HuH-7 (cell line): ENCODE measurements around the gene AIRE.
A peak's percentile ranks its signal among the peaks of the same experiment; 100 is the strongest.

Experiments used
- DNase-seq: peaks from one replicate; pipeline ENCODE4 v3.0.0; 2011; ENCODE audit warnings: low spot score

AIRE gene

GRCh38 chr21:44325386-44326271 lies 40.0 kb downstream of the AIRE start:
- DNase-seq = no peak

GRCh38 chr21:44326272-44326647 lies 40.6 kb downstream of the AIRE start:
- DNase-seq = no peak

GRCh38 chr21:44326716-44327602 lies 41.3 kb downstream of the AIRE start:
- no peak for DNase-seq

- no peak for DNase-seq
Measured at GRCh38 chr21:44327603-44327974, 41.9 kb downstream of the AIRE start.

GRCh38 chr21:44328242-44328895 lies 42.7 kb downstream of the AIRE start:
- DNase-seq = no peak

- DNase-seq = no peak
Measured at GRCh38 chr21:44329086-44329889, 43.6 kb downstream of the AIRE start.

- no peak for DNase-seq
Measured at GRCh38 chr21:44329971-44330681, 44.5 kb downstream of the AIRE start.

GRCh38 chr21:44330698-44331097 lies 45.0 kb downstream of the AIRE start:
- DNase-seq = no peak

GRCh38 chr21:44331209-44331608 lies 45.5 kb downstream of the AIRE start:
- DNase-seq = no peak

- no peak for DNase-seq
Measured at GRCh38 chr21:44331650-44332307, 46.1 kb downstream of the AIRE start.

- no peak for DNase-seq
Measured at GRCh38 chr21:44332383-44332782, 46.7 kb downstream of the AIRE start.

- DNase-seq = no peak
Measured at GRCh38 chr21:44332965-44333364, 47.3 kb downstream of the AIRE start.

GRCh38 chr21:44333509-44334328 lies 48.0 kb downstream of the AIRE start:
- DNase-seq = no peak

GRCh38 chr21:44334329-44335030 lies 48.8 kb downstream of the AIRE start:
- DNase-seq = no peak

- DNase-seq = no peak
Measured at GRCh38 chr21:44335266-44336059, 49.8 kb downstream of the AIRE start.

GRCh38 chr21:44337449-44337848 lies 51.8 kb downstream of the AIRE start:
- DNase-seq = no peak

- DNase-seq = peak; percentile 82
Measured at GRCh38 chr21:44337941-44338895, 52.5 kb downstream of the AIRE start.
